ENCODE data around the gene ZNF718. TPM values are rescaled to one million over a fixed set of nuclear protein-coding genes. Genes with fewer than 3 reads are reported as not detected.
"Not testable (repeated sequence)": the region's sequence is repeated elsewhere in the genome, so short reads cannot be mapped to it uniquely, and the experiment has no call there.

ZNF718 gene
- total RNA-seq (2014; rRNA removed; shearing (Covaris generic)), result 0.67 and 1.5 TPM in 2 replicates
- polyA plus RNA-seq (2015; cell fraction: cytosol; rRNA removed), result 0.50 and 0.52 TPM in 2 replicates
- 0.51 and 0.68 TPM in 2 replicates for polyA plus RNA-seq (2015; cell fraction: nucleus; rRNA removed)

- peak; percentile 79 for DNase-seq (ENCODE audit: low read depth)
Observed at GRCh38 chr4:124275-125081, at the start of gene ZNF718. ZNF718 (plus strand) TSS chr4:124501; CDS start chr4:124671, 170 bp downstream.

- DNase-seq (ENCODE audit: low read depth), result no peak
Observed at GRCh38 chr4:85951-86350, 38.4 kb upstream of the ZNF718 start.

GRCh38 chr4:86559-87324, 37.6 kb upstream of the ZNF718 start:
- not testable (repeated sequence) for DNase-seq (ENCODE audit: low read depth)

GRCh38 chr4:98386-98785, 25.9 kb upstream of the ZNF718 start:
- DNase-seq (ENCODE audit: low read depth), result no peak

GRCh38 chr4:99863-100262, 24.4 kb upstream of the ZNF718 start:
- DNase-seq (ENCODE audit: low read depth), result no peak

GRCh38 chr4:107083-107443, 17.2 kb upstream of the ZNF718 start:
- no peak for DNase-seq (ENCODE audit: low read depth)

GRCh38 chr4:107444-108429, 16.6 kb upstream of the ZNF718 start:
- DNase-seq (ENCODE audit: low read depth), result no peak

GRCh38 chr4:112771-113170, 11.5 kb upstream of the ZNF718 start:
- DNase-seq (ENCODE audit: low read depth), result no peak

- no peak for DNase-seq (ENCODE audit: low read depth)
Observed at GRCh38 chr4:113732-114131, 10.6 kb upstream of the ZNF718 start.

- no peak for DNase-seq (ENCODE audit: low read depth)
Observed at GRCh38 chr4:114149-114548, 10.2 kb upstream of the ZNF718 start.

- no peak for DNase-seq (ENCODE audit: low read depth)
Observed at GRCh38 chr4:116499-116898, 7.8 kb upstream of the ZNF718 start.

- DNase-seq (ENCODE audit: low read depth), result no peak
Observed at GRCh38 chr4:120616-121015, 3.7 kb upstream of the ZNF718 start.

GRCh38 chr4:121408-122084, 2.8 kb upstream of the ZNF718 start:
- no peak for DNase-seq (ENCODE audit: low read depth)

GRCh38 chr4:123922-124274, 403 bp upstream of the ZNF718 start:
- not testable (repeated sequence) for DNase-seq (ENCODE audit: low read depth)

- DNase-seq (ENCODE audit: low read depth), result no peak
Observed at GRCh38 chr4:125091-125771, 930 bp downstream of the ZNF718 start.

- DNase-seq (ENCODE audit: low read depth), result no peak
Observed at GRCh38 chr4:125833-126232, 1.5 kb downstream of the ZNF718 start.

GRCh38 chr4:132483-132882, 8.2 kb downstream of the ZNF718 start:
- no peak for DNase-seq (ENCODE audit: low read depth)

GRCh38 chr4:138935-139334, 14.6 kb downstream of the ZNF718 start:
- no peak for DNase-seq (ENCODE audit: low read depth)

GRCh38 chr4:139691-140090, 15.4 kb downstream of the ZNF718 start:
- no peak for DNase-seq (ENCODE audit: low read depth)

- DNase-seq (ENCODE audit: low read depth), result no peak
Observed at GRCh38 chr4:146621-147020, 22.3 kb downstream of the ZNF718 start.

Measured in HT1080 (cell line).